HG02623 (cell line): Measurements from ENCODE around the gene ODAD2.
"Not testable (repeated sequence)": the region's sequence is repeated elsewhere in the genome, so short reads cannot be mapped to it uniquely, and the experiment has no call there.

ENCODE experiments used
- ATAC-seq: cut with Tn5 transposase; IDR thresholded peaks from one replicate; pipeline ENCODE4 v1.9.1; 2021; ENCODE audit warnings: moderate library complexity; ENCODE audit not compliant: unreplicated experiment

Gene ODAD2

GRCh38 chr10:27998954-27999275 is at the start of gene ODAD2:
TSS of gene ODAD2 (minus strand) at chr10:27999079. CDS start at chr10:27995142, 3,937 bp downstream.
- no peak for ATAC-seq

- no peak for ATAC-seq
These were observed 48.2 kb upstream of the ODAD2 start for GRCh38 chr10:28047061-28047460.

GRCh38 chr10:28046579-28046978 is 47.7 kb upstream of the ODAD2 start:
- ATAC-seq: no peak

- ATAC-seq: no peak
These were observed 45.1 kb upstream of the ODAD2 start for GRCh38 chr10:28043941-28044340.

GRCh38 chr10:28036587-28036986 is 37.7 kb upstream of the ODAD2 start:
- ATAC-seq: no peak

- no peak for ATAC-seq
These were observed 22.4 kb upstream of the ODAD2 start for GRCh38 chr10:28020993-28021982.

- ATAC-seq: no peak
These were observed 21.4 kb upstream of the ODAD2 start for GRCh38 chr10:28020080-28020860.

- no peak for ATAC-seq
These were observed 15.8 kb upstream of the ODAD2 start for GRCh38 chr10:28014651-28015050.

GRCh38 chr10:28012990-28013515 is 14.2 kb upstream of the ODAD2 start:
- ATAC-seq: no peak

GRCh38 chr10:28010821-28011220 is 11.9 kb upstream of the ODAD2 start:
- no peak for ATAC-seq

- ATAC-seq: no peak
These were observed 9.2 kb upstream of the ODAD2 start for GRCh38 chr10:28008054-28008453.

GRCh38 chr10:28001353-28001752 is 2.5 kb upstream of the ODAD2 start:
- no peak for ATAC-seq

GRCh38 chr10:27998178-27998953 is 513 bp downstream of the ODAD2 start:
- ATAC-seq: no peak

GRCh38 chr10:27997865-27998177 is 1.1 kb downstream of the ODAD2 start:
- ATAC-seq: no peak

- no peak for ATAC-seq
These were observed 3.6 kb downstream of the ODAD2 start for GRCh38 chr10:27995311-27995710.

GRCh38 chr10:27989357-27989756 is 9.5 kb downstream of the ODAD2 start:
- not testable (repeated sequence) for ATAC-seq

GRCh38 chr10:27986821-27987220 is 12.1 kb downstream of the ODAD2 start:
- ATAC-seq: no peak

- ATAC-seq: no peak
These were observed 15.9 kb downstream of the ODAD2 start for GRCh38 chr10:27982875-27983543.

- ATAC-seq: no peak
These were observed 17.1 kb downstream of the ODAD2 start for GRCh38 chr10:27981744-27982143.

- not testable (repeated sequence) for ATAC-seq
These were observed 28.1 kb downstream of the ODAD2 start for GRCh38 chr10:27970795-27971194.
